ENCODE data around the gene ITPKB.

ITPKB gene

GRCh38 chr1:226589008-226589733 is 149.9 kb downstream of the ITPKB start:
- no peak for DNase-seq (ENCODE audit: extremely low read depth in 1 of 2, low read depth in 1 of 2)

GRCh38 chr1:226588484-226588883 is 150.6 kb downstream of the ITPKB start:
- no peak for DNase-seq (ENCODE audit: extremely low read depth in 1 of 2, low read depth in 1 of 2)

GRCh38 chr1:226586650-226587422 is 152.2 kb downstream of the ITPKB start:
- DNase-seq (ENCODE audit: extremely low read depth in 1 of 2, low read depth in 1 of 2), result no peak

- DNase-seq (ENCODE audit: extremely low read depth in 1 of 2, low read depth in 1 of 2), result no peak
These were observed 153.0 kb downstream of the ITPKB start for GRCh38 chr1:226586116-226586515.

- no peak for DNase-seq (ENCODE audit: extremely low read depth in 1 of 2, low read depth in 1 of 2)
These were observed 154.9 kb downstream of the ITPKB start for GRCh38 chr1:226584164-226584563.

GRCh38 chr1:226582966-226583365 is 156.1 kb downstream of the ITPKB start:
- no peak for DNase-seq (ENCODE audit: extremely low read depth in 1 of 2, low read depth in 1 of 2)

All from stimulated activated CD8-positive, alpha-beta memory T cell treated with anti-CD3 and anti-CD28 coated beads, Interleukin-7, amount 100 ng/mL, for 48 hours (primary cell).